ENCODE data around the gene FXR2.

Gene FXR2

DNA sequence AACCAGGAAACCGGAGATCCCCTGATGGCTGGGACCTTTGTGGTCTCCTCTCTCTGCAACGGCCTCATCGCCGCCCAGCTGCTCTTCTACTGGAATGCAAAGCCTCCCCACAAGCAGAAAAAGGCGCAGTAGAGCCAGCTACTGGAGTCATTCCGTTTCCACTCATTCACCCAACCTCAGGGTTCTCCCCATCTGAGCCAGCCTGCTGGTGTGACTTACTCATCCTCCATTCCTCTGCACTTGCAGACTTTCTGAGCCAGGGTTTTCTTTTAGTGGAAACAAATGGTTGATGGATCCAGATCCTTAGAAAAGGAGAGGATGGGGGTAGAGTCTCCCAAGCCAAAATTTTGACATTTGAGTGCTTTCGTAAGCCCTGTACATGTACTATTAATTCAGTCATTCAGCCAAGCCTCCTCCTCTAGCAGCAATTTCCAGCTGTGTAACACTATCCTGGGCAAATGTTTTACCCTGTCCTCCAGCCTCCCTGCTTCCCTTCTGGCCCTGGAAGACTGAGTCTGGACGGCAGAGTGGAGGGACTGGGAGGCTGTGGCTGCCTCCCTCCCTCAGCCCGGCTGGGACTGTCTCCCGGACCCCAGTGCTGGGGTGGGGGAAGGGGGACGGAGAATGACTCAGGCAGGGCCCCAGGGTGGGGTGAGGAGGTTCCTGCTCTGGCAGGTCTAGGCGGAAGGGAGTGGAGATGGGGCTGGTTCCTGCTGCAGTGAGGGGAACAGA is 27.1 kb downstream of the FXR2 start:
- DNase-seq = no peak

DNA sequence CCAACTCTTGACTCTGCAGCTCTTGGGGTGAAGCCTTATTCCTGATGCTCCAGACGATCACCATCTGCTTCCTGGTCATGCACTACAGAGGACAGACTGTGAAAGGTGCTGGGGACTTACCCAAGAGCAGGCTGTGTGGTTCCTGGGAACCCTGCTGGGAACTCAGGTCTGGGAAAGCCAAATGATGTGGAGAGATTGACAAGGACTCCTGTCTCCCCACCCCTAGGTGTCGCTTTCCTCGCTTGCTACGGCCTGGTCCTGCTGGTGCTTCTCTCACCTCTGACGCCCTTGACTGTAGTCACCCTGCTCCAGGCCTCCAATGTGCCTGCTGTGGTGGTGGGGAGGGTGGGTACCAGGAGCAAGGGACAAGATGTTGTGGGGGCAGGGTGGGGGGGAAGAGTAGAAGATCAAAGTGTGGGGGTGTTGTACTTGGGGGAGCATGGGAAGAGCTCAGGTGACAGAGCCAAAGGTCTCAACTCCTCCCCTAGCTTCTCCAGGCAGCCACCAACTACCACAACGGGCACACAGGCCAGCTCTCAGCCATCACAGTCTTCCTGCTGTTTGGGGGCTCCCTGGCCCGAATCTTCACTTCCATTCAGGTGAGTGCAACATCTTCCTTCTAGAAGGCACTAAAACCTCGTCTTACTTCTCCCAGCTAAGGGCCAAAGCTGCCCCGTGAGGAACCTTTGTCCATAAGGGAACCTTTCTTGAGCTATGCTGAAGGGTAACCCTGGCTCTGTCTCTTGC is 27.9 kb downstream of the FXR2 start:
- no peak for DNase-seq

GRCh38 chr17:7583253-7584109 is 31.2 kb downstream of the FXR2 start, which contains the start of gene MPDU1:
MPDU1 (plus strand) TSS chr17:7583852; CDS start chr17:7583863, 11 bp downstream.
- peak; percentile 94 for DNase-seq

- DNase-seq = no peak
These were observed 32.1 kb downstream of the FXR2 start for GRCh38 chr17:7582396-7583252.

GRCh38 chr17:7580604-7581575 is 33.8 kb downstream of the FXR2 start:
- no peak for DNase-seq

- no peak for DNase-seq
These were observed 34.7 kb downstream of the FXR2 start for GRCh38 chr17:7579834-7580603.

- peak; percentile 46 for DNase-seq
These were observed 35.5 kb downstream of the FXR2 start, which contains the start of gene CD68 for GRCh38 chr17:7579001-7579833. CD68 (plus strand) TSS chr17:7579638; CDS start chr17:7579678, 40 bp downstream.

GRCh38 chr17:7577327-7578199 is 37.1 kb downstream of the FXR2 start:
- DNase-seq = no peak

DNA sequence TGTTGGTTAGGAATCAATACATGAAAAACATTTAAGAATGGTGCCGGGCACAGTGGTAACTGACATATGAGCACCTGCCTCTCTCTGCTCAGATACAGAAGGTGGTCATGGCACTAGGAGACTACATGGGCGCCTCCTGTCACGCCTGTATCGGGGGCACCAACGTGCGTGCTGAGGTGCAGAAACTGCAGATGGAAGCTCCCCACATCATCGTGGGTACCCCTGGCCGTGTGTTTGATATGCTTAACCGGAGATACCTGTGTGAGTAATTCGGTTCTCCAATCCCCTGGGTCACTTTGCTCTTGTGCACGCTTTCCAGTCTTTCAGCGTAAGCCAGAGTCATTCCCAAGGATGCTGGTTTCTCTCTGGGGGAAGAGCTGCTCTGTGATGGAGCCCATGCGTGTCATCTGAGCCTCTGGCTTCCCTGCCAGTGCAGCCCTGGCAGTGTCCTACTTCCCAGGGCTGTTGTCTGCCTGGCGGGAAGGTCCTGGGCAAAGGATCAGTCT is 38.2 kb downstream of the FXR2 start:
- DNase-seq = no peak

DNA sequence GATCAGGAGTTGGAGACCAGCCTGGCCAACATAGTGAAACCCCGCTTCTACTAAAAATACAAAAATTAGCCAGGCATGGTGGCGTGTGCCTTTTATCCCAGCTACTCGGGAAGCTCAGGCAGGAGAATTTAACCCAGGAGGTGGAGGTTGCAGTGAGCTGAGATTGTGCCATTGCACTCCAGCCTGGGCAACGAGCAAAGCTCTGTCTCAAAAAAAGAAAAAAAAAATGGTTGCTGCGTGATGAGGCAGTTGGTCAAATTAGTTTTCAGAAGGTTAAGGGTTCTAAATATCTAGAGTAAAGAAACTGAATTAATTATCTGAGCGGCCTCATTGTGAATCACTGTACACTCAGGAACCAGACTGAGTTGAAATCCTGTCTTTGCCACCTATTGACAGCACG is 38.7 kb downstream of the FXR2 start:
- DNase-seq = no peak

GRCh38 chr17:7575481-7575883 is 39.2 kb downstream of the FXR2 start:
- DNase-seq = no peak

DNA sequence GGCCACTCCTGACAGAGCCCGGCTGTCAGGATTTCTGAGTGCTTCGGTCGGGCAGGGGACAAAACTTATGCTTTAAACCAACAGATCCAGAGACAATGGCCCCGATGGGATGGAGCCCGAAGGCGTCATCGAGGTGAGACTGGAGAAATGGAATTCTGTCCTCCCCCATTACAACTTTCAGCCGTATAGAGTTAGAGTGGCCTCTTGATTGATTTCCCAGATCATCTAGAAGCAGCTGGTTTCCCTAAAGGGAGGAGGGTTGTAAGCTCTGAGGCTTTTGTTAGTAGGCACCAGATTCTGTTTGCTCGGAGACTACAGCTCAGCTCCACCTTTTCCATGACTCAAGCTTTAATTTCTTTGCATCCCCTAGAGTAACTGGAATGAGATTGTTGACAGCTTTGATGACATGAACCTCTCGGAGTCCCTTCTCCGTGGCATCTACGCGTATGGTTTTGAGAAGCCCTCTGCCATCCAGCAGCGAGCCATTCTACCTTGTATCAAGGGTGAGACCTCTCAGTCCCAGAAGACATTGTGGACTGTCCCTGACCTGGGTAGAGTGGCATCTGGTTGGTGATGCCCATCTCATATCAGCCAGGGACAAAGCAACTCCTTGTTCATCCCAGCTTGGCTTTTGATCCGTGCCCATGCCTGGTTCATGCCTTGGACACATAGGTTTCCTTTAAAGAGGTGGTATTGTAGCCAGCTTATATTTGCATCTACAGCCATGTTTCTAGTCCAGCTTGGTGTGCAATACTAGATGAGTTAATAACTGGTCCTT is 40.3 kb downstream of the FXR2 start:
- no peak for DNase-seq

DNA sequence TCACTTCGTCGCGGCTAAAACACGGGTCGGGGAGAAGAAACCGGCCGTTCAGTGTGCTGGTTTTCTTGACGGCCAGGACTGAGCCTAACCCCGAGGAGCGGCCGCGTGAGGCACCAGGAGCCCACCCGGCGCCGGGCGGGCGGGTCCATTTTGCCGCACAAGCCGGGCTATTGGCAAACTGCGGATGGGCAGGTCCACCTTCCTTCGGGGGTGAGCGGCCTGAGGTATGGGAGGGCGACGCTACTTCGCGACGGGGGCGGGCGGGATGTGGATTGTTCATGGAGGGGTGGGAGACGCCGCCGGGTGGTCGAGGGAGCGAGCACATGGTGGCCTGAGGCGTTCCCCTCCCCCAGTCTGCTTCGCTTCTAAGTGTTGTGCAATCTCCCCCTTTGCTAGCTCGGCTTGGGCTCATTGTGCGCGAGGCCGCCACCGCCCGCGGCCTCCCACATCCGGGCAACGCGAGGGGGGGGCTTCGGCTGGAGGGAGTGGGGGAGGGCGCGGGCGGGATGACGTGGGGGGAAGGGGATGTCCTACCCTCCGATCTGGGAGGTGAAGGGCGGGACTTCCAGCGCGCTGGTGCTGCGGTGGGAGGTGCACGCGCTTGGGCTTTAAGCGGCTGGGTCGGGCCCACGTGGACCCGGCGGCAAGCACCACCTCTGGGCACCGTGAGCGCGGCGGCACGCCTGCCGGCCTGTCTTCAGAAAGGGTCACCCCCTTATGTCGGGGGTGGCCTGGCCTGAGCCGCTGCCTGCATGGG is 41.2 kb downstream of the FXR2 start:
- DNase-seq = peak; percentile 91

DNA sequence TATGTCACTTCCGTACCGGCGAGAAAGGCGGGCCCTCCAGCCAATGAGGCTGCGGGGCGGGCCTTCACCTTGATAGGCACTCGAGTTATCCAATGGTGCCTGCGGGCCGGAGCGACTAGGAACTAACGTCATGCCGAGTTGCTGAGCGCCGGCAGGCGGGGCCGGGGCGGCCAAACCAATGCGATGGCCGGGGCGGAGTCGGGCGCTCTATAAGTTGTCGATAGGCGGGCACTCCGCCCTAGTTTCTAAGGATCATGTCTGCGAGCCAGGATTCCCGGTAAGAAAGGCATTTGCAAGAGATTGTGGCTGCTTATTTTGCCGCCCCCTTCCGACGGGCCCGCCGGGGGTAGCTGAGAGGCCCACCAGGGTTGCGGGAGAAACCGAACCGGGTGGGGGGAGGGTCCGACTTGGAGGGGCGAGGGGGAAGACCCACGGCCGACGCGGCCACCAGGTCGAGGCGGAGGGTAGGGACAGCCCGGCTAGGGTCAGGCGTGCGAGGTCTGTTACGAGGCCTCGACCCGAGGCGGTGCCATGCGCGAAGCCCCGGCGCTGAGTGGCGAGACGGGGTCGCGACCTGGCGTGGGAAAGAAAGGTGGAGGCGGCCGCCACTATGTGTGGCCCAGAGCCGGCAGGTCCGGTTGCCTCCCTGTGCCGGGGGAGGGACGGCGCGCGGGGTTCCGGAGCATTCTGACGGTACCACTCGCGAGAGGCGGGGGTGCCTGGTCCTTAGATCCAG is 41.9 kb downstream of the FXR2 start:
- peak; percentile 100 for DNase-seq

DNA sequence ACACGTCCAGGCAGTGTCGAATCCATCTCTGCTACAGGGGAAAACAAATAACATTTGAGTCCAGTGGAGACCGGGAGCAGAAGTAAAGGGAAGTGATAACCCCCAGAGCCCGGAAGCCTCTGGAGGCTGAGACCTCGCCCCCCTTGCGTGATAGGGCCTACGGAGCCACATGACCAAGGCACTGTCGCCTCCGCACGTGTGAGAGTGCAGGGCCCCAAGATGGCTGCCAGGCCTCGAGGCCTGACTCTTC is 42.4 kb downstream of the FXR2 start:
- no peak for DNase-seq

- DNase-seq = no peak
These were observed 44.3 kb downstream of the FXR2 start for GRCh38 chr17:7570351-7570750.

Measured in activated gamma-delta T cell treated with Interleukin-2 at 50 U/mL for 16 hours (primary cell).